ENCODE data around the gene RASAL2.

GRCh38 chr1:178076607-178077006 is 17.3 kb upstream of the RASAL2 start:
- TF ChIP-seq CTCF (IDR thresholded peaks at IDR 0.05) (no peak), POLR2A (IDR thresholded peaks at IDR 0.05) (no peak)

Data from thyroid gland (tissue), 4 donors.